MG63 (cell line): ENCODE data around the gene RPS18. TPM values are rescaled to one million over a fixed set of nuclear protein-coding genes. Genes with fewer than 3 reads are reported as not detected.
"Not testable (repeated sequence)": the region's sequence is repeated elsewhere in the genome, so short reads cannot be mapped to it uniquely, and the experiment has no call there.

Source experiments
- DNase-seq: peaks from one replicate; pipeline ENCODE4 v3.0.0-alpha.2; 2020
- H3K27me3 ChIP-seq: fragments of 250-450 bp; sonication (Bioruptor Pico); 2 replicates; pipeline ENCODE4 v1.5.1; 2020; ENCODE audit warnings: mild to moderate bottlenecking, moderate library complexity
- H3K36me3 ChIP-seq: fragments of 250-450 bp; sonication (Bioruptor Pico); 2 replicates; pipeline ENCODE4 v1.5.1; 2020; ENCODE audit warnings: mild to moderate bottlenecking, moderate library complexity
- H3K4me3 ChIP-seq: fragments of 250-450 bp; sonication (Bioruptor Pico); 2 replicates; pipeline ENCODE4 v1.5.1; 2020; ENCODE audit warnings: mild to moderate bottlenecking, moderate library complexity
- H3K9me3 ChIP-seq: fragments of 250-450 bp; sonication (Bioruptor Pico); 2 replicates; pipeline ENCODE4 v1.5.1; 2020; ENCODE audit warnings: mild to moderate bottlenecking, moderate library complexity
- total RNA-seq: library from RNA; depleted of rRNA; stranded (reverse); fragments of >200 nt; shearing (Covaris generic); gene quantifications from 2 replicates; pipeline ENCODE4 v1.2.3, GENCODE V29; 2014; ENCODE audit warnings: low replicate concordance

The RPS18 gene
- total RNA-seq, 1 experiment from 2014 or later: 16,367 TPM

- Histone ChIP-seq H3K27me3 (no peaks in the 10 kb centered on the region), H3K36me3 (peaks cover 61% of the 10 kb centered on the region), H3K9me3 (no peaks in the 10 kb centered on the region), H3K4me3 (no peak overlapping the region)
- DNase-seq: no peak
Observed at GRCh38 chr6:33254591-33254990, 17.3 kb upstream of the RPS18 start.

GRCh38 chr6:33259032-33259431 lies 12.8 kb upstream of the RPS18 start:
- H3K4me3 ChIP-seq: no peak overlapping the region
- H3K9me3 ChIP-seq: no peaks in the 10 kb centered on the region
- no peak for DNase-seq
- no peaks in the 10 kb centered on the region for H3K27me3 ChIP-seq
- peaks cover 70% of the 10 kb centered on the region for H3K36me3 ChIP-seq

GRCh38 chr6:33262490-33262889 lies 9.4 kb upstream of the RPS18 start:
- H3K27me3 ChIP-seq, H3K4me3 ChIP-seq, DNase-seq, H3K9me3 ChIP-seq: not testable (repeated sequence)
- H3K36me3 ChIP-seq: peaks cover 84% of the 10 kb centered on the region

- H3K27me3 ChIP-seq: no peaks in the 10 kb centered on the region
- no peaks in the 10 kb centered on the region for H3K9me3 ChIP-seq
- H3K4me3 ChIP-seq: no peak overlapping the region
- H3K36me3 ChIP-seq: peaks cover 88% of the 10 kb centered on the region
- no peak for DNase-seq
Observed at GRCh38 chr6:33264015-33264414, 7.9 kb upstream of the RPS18 start.

- no peaks in the 10 kb centered on the region for H3K9me3 ChIP-seq
- H3K4me3 ChIP-seq: peak overlapping the region; percentile 97
- no peaks in the 10 kb centered on the region for H3K27me3 ChIP-seq
- DNase-seq: peak; percentile 36
- H3K36me3 ChIP-seq: peaks cover 92% of the 10 kb centered on the region
Observed at GRCh38 chr6:33271117-33271467, 783 bp upstream of the RPS18 start.

- H3K36me3 ChIP-seq: peaks cover 89% of the 10 kb centered on the region
- peak overlapping the region; percentile 97 for H3K4me3 ChIP-seq
- no peaks in the 10 kb centered on the region for H3K27me3 ChIP-seq
- H3K9me3 ChIP-seq: no peaks in the 10 kb centered on the region
- no peak for DNase-seq
Observed at GRCh38 chr6:33272275-33273128, 627 bp downstream of the RPS18 start.

GRCh38 chr6:33273129-33273923 lies 1.5 kb downstream of the RPS18 start:
- Histone ChIP-seq H3K4me3 (peak overlapping the region; percentile 97), H3K9me3 (no peaks in the 10 kb centered on the region), H3K36me3 (peaks cover 87% of the 10 kb centered on the region), H3K27me3 (no peaks in the 10 kb centered on the region)
- no peak for DNase-seq

- Histone ChIP-seq H3K4me3 (peak overlapping the region; percentile 97), H3K27me3 (no peaks in the 10 kb centered on the region), H3K9me3 (no peaks in the 10 kb centered on the region), H3K36me3 (peaks cover 87% of the 10 kb centered on the region)
- no peak for DNase-seq
Observed at GRCh38 chr6:33273924-33274902, 2.3 kb downstream of the RPS18 start.

GRCh38 chr6:33275795-33276580 lies 4.1 kb downstream of the RPS18 start:
- H3K9me3 ChIP-seq, H3K27me3 ChIP-seq, DNase-seq: not testable (repeated sequence)
- Histone ChIP-seq H3K36me3 (peaks cover 91% of the 10 kb centered on the region), H3K4me3 (peak overlapping the region; percentile 97)

- Histone ChIP-seq H3K36me3 (peaks cover 91% of the 10 kb centered on the region), H3K27me3 (no peaks in the 10 kb centered on the region), H3K9me3 (no peaks in the 10 kb centered on the region), H3K4me3 (peak overlapping the region; percentile 97)
- DNase-seq: no peak
Observed at GRCh38 chr6:33276581-33276863, 4.6 kb downstream of the RPS18 start.

GRCh38 chr6:33276864-33277662 lies 5.2 kb downstream of the RPS18 start, which contains the start of gene B3GALT4:
B3GALT4 (plus strand) TSS chr6:33277123; CDS start chr6:33277420, 297 bp downstream.
- H3K9me3 ChIP-seq: no peaks in the 10 kb centered on the region
- peaks cover 95% of the 10 kb centered on the region for H3K36me3 ChIP-seq
- H3K4me3 ChIP-seq: peak within 1 kb of the TSS; percentile 97
- no peaks in the 10 kb centered on the region for H3K27me3 ChIP-seq
- peak; percentile 96 for DNase-seq

- Histone ChIP-seq H3K36me3 (peaks cover 95% of the 10 kb centered on the region), H3K4me3 (no peak overlapping the region), H3K9me3 (no peaks in the 10 kb centered on the region), H3K27me3 (no peaks in the 10 kb centered on the region)
- DNase-seq: peak; percentile 61
Observed at GRCh38 chr6:33277663-33278391, 6.0 kb downstream of the RPS18 start.

GRCh38 chr6:33278392-33278741 lies 6.5 kb downstream of the RPS18 start:
- Histone ChIP-seq H3K27me3 (no peaks in the 10 kb centered on the region), H3K36me3 (peaks cover 95% of the 10 kb centered on the region), H3K9me3 (no peaks in the 10 kb centered on the region), H3K4me3 (no peak overlapping the region)
- DNase-seq: peak; percentile 59

GRCh38 chr6:33278810-33279209 lies 6.9 kb downstream of the RPS18 start:
- no peaks in the 10 kb centered on the region for H3K9me3 ChIP-seq
- H3K4me3 ChIP-seq: no peak overlapping the region
- no peak for DNase-seq
- H3K36me3 ChIP-seq: peaks cover 95% of the 10 kb centered on the region
- no peaks in the 10 kb centered on the region for H3K27me3 ChIP-seq

- Histone ChIP-seq H3K9me3 (no peaks in the 10 kb centered on the region), H3K4me3 (no peak overlapping the region)
- no peak for DNase-seq
Observed at GRCh38 chr6:33279257-33279695, 7.4 kb downstream of the RPS18 start.

More at GRCh38 chr6:33279257-33279695, 7.4 kb downstream of the RPS18 start:
- Histone ChIP-seq H3K36me3 (peaks cover 95% of the 10 kb centered on the region), H3K27me3 (no peaks in the 10 kb centered on the region)
